Ishikawa (cell line): ENCODE results near the gene GALNT13.

Experiments
- CEBPB ChIP-seq: IDR thresholded peaks from 2 replicates; pipeline ENCODE4 v1.6.1; 2012
- CREB1 ChIP-seq: IDR thresholded peaks from 2 replicates; pipeline ENCODE4 v1.6.1; 2012; ENCODE audit warnings: low read depth
- EGR1 ChIP-seq: IDR thresholded peaks from 2 replicates; pipeline ENCODE4 v1.6.1; 2012
- EP300 ChIP-seq: IDR thresholded peaks from 2 replicates; pipeline ENCODE4 v1.6.1; 2012; ENCODE audit warnings: borderline replicate concordance
- FOXM1 ChIP-seq: IDR thresholded peaks from 2 replicates; pipeline ENCODE4 v1.6.1; 2012; ENCODE audit warnings: low read depth, borderline replicate concordance
- MAX ChIP-seq: IDR thresholded peaks from 2 replicates; pipeline ENCODE4 v1.6.1; 2012
- NFIC ChIP-seq: IDR thresholded peaks from 2 replicates; pipeline ENCODE4 v1.6.1; 2012
- RAD21 ChIP-seq: IDR thresholded peaks from 2 replicates; pipeline ENCODE4 v1.6.1; 2012; ENCODE audit warnings: low read depth
- REST ChIP-seq: IDR thresholded peaks from 2 replicates; pipeline ENCODE4 v1.6.1; 2012; ENCODE audit warnings: low read depth, mild to moderate bottlenecking
- TAF1 ChIP-seq: IDR thresholded peaks from 2 replicates; pipeline ENCODE4 v1.6.1; 2012; ENCODE audit warnings: low read depth, mild to moderate bottlenecking
- TCF12 ChIP-seq: IDR thresholded peaks from 2 replicates; pipeline ENCODE4 v1.6.1; 2012; ENCODE audit warnings: low read depth
- TEAD4 ChIP-seq: IDR thresholded peaks from 2 replicates; pipeline ENCODE4 v1.6.1; 2012
- USF1 ChIP-seq: IDR thresholded peaks from 2 replicates; pipeline ENCODE4 v1.6.1; 2012
- YY1 ChIP-seq: IDR thresholded peaks from 2 replicates; pipeline ENCODE4 v1.6.1; 2012; ENCODE audit warnings: low read depth
- ZBTB7A ChIP-seq: IDR thresholded peaks from 2 replicates; pipeline ENCODE4 v1.6.1; 2012; ENCODE audit warnings: low read depth

GALNT13 gene

GRCh38 chr2:154293864-154294263, 422.1 kb downstream of the GALNT13 start:
- TF ChIP-seq NFIC (no peak), YY1 (no peak)

- TF ChIP-seq TEAD4 (no peak), CREB1 (no peak), CEBPB (no peak), RAD21 (no peak), FOXM1 (no peak), REST (no peak), TCF12 (no peak), ZBTB7A (no peak), EP300 (no peak), YY1 (no peak), TAF1 (no peak), EGR1 (no peak)
Observed at GRCh38 chr2:154306266-154306970, 434.7 kb downstream of the GALNT13 start.

GRCh38 chr2:154307007-154307406, 435.3 kb downstream of the GALNT13 start:
- no peak for TF ChIP-seq ZBTB7A

- TF ChIP-seq MAX (no peak), TEAD4 (no peak), USF1 (no peak), TAF1 (no peak), FOXM1 (no peak), CEBPB (no peak), REST (no peak), EP300 (no peak)
Observed at GRCh38 chr2:154324601-154325000, 452.9 kb downstream of the GALNT13 start.

- no peak for TF ChIP-seq TCF12
- no peak for TF ChIP-seq USF1
- no peak for TF ChIP-seq NFIC
- TF ChIP-seq RAD21: no peak
- TF ChIP-seq EP300: no peak
- TF ChIP-seq ZBTB7A: no peak
- no peak for TF ChIP-seq CEBPB
- TF ChIP-seq EGR1: no peak
- TF ChIP-seq FOXM1: no peak
- no peak for TF ChIP-seq TAF1
- no peak for TF ChIP-seq YY1
Observed at GRCh38 chr2:154329510-154329909, 457.8 kb downstream of the GALNT13 start.

GRCh38 chr2:154331784-154332183, 460.1 kb downstream of the GALNT13 start:
- no peak for TF ChIP-seq TEAD4
- no peak for TF ChIP-seq EGR1

- TF ChIP-seq TCF12 (no peak), RAD21 (no peak), REST (no peak), FOXM1 (no peak), TAF1 (no peak), EGR1 (no peak), USF1 (no peak), YY1 (no peak)
Observed at GRCh38 chr2:154336201-154336600, 464.5 kb downstream of the GALNT13 start.
